ENCODE results near the gene DHCR24. TPM values are rescaled to one million over a fixed set of nuclear protein-coding genes. Genes with fewer than 3 reads are reported as not detected.

DHCR24 gene
- total RNA-seq, 1 donor from 2014 or later, result 18.8 TPM

DNA sequence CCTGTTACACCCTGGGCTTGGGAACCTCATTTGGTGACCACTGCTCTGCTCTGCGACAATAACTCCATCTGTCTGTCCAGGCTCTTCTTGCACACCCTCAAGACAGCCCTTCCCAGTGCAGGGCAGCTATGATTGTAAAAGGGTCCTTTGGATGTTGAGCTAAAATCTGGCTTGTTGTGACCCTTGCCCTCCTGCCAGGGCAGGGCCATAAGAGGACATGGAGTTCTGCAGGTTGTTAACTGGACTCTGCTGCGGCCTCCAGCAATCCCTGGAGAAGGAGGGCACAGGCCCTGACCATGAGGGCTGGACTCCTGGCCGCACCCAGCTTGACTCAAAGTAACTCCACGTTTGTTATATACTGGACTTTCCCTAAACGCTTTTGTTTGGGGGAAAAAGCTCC is 41.2 kb downstream of the DHCR24 start:
- DNase-seq (ENCODE audit: low spot score), result no peak

DNA sequence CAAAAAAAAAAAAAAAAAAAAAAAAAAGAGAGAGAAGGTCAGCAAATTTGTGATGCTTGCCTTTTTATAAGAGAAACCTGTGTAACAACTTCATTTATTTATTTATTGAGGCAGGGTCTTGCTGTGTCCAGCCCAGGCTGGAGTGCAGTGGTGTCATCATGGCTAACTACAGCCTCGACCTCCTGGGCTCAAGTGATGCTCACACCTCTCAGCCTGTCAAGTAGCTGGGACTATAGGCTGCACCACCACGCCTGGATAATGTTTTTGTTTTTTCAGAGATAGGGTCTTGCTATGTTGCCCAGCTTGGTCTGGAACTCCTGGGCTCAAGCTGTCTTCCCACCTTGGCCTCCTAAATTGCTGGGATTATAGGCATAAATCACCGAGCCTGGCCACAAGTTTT is 42.4 kb downstream of the DHCR24 start:
- DNase-seq (ENCODE audit: low spot score), result no peak

DNA sequence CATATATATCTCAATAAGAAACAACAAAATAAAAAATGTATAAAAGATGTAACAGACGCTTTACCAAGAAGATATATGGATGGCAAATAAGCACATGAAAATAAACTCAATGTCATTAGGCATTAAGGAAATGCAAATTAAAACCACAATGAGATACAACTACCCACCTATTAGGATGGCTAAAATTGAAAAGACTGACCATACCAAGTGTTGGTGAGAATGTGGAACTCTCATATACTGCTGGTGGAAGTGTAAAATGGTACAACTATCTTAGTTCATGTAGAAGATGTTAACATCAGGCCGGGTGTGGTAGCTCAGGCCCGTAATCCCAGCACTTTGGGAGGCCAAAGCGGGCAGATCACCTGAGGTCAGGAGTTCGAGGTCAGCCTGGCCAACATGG is 43.5 kb downstream of the DHCR24 start:
- DNase-seq (ENCODE audit: low spot score), result no peak

DNA sequence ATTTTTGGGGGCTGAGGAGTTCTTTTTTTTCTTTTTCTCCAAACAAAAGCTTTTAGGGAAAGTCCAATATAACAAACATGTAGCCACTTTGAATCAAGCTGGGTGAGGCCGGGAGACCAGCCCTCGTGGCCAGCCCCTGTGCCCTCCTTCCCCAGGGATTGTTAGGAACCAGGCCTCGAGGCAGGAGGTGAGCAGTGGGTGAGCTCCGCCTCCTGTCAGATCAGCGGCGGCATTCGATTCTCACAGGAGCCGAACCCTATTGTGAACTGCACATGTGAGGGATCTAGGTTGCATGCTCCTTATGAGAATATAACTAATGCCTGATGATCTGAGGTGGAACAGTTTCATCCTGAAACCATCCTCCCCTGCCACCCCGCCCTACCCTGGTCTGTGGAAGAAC is 44.0 kb downstream of the DHCR24 start:
- no peak for DNase-seq (ENCODE audit: low spot score)

DNA sequence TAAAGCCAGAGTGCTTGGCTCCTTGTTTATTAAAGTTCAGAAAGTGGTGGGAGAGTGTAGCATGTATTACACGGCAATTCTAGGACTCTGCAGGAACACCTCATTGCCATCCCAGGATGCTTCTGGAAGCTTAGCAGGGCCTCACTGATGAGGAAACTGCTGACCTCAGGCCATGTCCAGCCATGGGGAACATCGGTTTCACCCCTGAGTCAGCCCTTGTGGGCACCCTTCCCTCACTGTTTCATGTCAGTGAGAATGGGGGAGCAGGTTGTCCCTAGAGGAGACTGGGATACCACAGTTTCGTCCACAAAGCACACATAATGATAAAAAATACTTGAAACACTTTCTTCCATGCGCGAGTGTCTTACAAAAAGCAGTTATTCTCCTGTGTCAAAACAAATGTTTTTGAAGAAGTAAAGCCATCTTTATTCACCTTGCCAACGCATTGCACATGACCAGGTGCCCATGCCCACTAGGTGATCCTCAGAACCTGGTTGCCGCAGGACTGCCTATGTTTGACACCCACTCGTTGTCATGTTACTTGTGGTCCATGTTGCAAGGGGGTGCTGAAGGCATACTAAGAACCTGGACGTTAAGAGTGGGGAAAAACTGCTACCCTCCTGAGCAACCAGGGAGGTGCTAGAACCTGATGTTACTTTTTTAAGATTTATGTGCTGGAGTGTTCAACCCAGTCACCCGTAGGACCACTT is 44.6 kb downstream of the DHCR24 start:
- DNase-seq (ENCODE audit: low spot score), result no peak

DNA sequence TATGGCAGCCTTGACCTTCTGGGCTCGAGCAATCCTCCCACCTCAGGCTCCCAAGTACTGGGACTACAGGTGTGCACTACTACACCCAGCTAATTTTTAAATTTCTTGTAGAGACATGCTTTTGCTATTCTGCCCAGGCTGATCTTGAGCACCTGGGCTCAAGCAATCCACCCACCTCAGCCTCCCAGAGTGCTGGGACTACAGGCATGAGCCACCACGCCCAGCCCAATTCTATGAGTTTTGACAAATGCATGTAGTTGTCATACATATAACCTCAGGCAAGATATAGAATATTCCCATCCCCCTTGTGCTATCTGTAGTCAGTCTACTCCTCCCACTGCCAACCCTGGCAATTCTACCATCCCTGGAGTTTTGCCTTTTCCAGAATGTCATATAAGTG is 47.2 kb downstream of the DHCR24 start:
- DNase-seq (ENCODE audit: low spot score), result no peak

DNA sequence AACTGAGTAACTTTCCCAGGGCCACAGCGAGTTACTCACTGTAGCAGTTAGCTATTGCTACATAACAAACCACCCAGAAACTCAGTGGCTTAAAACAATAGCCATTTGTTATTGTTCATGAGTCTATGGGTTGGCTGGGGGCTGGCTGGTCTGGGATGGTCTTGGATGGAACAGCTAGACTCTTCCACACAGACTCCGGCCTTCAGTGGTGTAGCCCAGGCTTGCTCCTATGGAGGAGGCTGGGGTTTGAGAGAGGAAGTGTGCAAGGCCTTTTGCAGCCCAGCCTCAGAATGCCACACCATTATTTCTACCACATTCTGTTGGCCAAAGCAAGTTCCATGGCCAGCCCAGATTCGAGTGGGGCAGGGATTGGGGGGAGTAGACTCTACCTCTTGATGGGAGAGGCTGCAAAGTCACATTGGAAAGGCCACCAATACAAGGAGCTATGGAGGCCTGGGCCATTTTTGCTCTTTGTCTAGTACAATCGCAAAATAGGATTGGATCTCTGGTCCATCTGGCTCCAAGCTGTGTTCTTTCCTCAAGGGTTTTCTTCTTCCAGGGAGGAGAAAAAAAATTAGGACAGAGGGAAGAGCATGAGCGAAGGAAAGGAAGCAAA is 48.3 kb downstream of the DHCR24 start:
- no peak for DNase-seq (ENCODE audit: low spot score)

DNA sequence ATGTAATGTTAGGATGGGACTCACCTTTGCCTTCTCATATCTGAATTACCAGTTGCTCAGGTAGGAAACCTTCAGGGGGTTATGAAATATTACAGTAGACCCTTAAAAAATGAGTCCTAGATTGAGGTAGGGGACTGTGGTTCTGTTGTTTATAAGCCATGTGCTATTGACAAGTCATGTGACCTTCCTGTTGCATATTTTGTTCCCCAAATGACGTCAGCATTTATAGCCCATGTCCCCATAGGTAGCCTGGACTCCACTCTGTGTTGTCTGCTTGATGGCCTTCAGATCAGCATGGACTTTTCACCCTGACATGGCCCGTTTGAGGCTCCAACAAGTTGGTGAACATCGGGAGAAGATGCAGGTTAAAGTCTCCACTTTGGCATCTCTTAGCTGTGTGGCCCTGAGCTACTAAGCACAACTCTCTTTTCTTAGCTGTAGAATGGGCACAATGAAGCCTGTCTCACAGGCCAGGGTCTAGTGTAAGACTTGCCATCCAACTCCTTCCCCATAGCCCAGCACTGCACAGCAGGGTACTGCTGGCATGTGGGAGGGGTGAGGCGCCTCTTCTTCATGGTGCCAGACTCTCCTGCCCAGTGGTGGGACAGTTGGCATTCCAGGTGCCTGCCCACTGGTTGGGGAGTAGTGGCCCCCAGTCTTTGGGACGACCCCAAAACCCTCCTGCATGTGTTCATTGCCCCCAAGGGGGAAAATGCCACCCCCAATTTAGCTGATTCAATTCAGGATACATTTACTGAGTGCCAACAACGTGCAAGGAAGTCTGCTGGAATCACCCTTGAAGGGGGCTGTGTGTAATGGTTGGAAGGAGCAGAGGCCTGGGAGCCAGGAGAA is 49.8 kb downstream of the DHCR24 start:
- no peak for DNase-seq (ENCODE audit: low spot score)

DNA sequence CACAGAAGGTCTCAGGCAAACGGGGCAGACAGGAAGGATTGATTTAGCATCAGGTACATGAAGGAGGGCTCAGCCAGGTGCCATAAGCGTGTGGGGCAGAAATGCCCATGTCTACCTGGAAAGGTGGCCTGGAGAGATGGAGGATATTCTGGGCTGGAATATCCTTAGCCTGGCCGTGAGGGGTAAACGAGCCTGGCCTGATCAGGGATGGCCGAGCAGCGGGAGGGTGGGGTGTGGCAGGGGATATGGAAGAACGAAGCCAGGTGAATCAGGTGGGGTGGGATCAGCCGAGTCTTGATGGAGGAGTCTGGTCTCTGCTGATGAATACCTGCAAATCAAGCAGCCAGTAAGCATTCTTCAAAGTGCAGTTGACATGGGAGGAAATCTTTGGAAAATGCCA is 50.4 kb downstream of the DHCR24 start:
- DNase-seq (ENCODE audit: low spot score), result no peak

DNA sequence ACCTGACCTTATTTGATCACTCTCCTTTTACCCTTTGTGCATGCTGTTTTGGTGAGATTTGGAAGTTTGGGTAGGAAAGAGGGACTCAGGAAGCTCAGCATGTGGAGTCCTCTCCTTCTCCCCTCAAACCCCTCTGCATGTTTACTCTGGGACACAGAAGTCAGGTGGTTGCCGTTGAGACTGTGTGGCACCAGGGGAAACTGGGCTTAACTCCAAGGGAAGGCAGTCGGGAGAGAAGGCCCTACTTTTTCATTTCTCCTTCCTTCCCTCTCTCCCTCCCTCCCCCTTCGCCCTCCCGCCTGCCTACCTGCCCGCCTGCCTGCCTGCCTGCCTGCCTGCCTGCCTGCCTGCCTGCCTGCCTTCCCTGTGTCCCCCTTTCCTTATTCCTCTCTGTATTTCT is 51.0 kb downstream of the DHCR24 start:
- DNase-seq (ENCODE audit: low spot score), result no peak

DNA sequence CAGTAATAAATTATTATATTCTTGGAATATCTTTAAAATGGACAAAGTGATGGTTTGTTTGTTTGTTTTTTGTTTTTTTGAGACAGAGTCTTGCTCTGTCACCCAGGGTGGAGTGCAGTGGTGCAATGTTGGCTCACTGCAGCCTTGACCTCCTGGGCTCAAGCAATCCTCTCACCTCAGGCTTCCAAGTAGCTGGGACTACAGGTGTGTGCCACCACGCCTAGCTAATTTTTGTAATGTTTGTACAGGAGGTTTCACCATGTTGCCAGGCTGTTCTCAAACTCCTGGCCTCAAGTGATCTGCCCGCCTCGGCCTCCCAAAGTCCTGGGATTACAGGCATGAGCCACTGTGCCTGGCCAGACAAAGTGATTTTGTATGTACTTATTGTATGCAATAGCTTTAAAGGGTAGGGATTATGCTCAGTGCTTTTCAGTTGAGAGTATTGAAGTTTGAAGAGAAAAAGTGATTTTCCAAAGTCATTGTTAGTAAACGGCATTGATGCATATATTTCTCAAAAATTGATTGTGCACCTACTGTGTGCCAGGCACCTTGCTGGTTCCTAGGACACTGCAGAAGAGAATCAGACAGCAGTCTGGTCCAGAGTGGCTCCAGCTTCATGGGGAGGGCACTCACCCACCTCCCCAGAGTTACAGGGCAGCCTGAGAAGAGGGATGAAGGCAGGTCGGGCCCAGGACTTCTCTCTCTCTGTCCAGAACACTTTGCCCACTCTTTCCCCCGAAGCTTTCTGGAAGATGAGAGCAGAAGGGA is 51.7 kb downstream of the DHCR24 start:
- DNase-seq (ENCODE audit: low spot score), result no peak

DNA sequence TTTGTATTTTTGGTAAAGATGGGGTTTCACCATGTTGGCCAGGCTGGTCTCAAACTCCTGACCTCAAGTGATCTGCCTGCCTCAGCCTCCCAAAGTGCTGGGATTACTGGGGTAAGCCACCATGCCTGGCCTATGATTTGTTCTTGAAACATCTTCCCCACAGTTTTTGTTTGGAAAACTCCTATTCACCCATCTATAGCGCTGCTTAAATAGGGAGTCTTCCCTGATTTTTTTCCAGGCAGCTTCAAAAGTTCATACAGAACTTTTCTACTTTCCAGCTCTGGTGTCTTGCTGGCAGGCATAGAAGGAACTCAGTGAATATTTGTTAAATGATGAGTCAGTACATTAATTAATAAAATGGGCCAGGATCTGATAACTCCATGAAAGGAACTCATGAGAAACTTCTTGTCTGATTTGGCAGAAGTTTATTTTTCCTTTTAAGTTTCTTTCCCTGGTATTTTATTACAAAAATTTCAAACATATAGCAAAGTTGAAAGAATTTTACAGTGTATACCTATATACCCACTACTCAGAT is 52.9 kb downstream of the DHCR24 start:
- no peak for DNase-seq (ENCODE audit: low spot score)

DNA sequence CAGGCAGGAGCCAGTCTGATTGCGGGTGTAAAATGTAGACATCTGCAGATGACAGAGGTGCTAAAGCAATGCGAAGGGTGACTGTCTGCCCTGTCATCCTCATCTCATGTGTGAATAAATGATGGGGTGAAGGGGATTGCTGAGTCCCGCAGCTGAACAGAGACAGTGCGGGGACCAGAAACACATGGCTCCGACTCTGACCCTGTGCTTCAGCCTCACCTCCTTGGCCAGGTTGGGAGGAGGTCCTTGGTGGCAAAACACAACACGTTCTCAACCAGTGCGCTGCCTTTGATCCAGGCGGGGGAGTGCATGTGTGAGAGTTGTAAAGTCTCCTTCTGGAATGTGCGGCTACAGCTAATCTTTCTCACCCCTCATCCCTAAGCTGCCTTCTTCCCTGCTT is 53.9 kb downstream of the DHCR24 start:
- DNase-seq (ENCODE audit: low spot score), result no peak

DNA sequence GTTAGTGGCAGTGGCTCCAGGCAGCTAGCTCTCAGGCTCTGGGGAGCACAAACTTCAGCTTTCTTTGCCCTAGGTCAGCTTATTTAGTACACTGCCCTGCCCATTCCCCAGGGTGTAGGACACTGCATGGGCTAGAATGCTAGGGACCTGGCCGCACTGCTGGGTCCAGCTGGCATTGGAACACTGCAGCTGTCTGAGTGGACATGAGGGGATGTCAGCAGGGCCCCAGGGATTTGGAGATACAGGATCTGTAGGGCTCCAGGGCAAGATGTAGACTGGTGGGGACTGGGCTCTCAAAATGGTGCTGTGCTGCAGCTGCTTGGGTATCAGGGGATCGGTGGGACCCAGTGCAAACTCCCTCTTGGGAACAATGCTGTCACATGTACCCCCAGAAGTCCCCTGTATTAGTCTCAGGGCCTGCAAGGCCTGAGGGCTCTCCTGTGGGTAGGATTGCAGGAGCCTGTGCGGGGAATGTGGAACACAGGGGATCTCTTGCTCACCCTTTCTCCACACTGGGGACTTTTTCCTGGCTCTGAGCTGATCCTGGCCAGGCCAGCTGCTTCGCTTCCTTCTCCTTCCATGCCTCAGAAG is 60.7 kb downstream of the DHCR24 start:
- DNase-seq (ENCODE audit: low spot score), result no peak

DNA sequence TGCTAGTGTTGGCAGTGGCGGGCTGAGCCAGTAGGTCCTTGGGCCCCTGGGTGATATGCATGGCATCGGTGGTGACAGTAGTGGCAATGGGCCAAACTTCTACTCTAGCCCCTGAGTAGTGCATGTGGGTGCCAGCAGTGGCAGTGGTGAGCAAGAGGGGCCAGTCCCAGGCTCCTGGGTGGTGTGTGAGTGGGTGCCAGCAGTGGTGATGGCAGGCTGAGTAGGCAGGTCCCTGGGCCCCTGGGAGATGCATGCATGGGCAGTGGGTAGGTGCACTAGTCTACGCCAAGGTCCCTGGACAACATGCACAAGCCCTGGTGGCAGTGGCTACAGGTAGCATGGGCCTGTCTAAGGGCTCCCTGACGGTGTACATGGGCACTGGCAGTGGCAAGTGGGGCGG is 61.3 kb downstream of the DHCR24 start:
- DNase-seq (ENCODE audit: low spot score), result no peak

DNA sequence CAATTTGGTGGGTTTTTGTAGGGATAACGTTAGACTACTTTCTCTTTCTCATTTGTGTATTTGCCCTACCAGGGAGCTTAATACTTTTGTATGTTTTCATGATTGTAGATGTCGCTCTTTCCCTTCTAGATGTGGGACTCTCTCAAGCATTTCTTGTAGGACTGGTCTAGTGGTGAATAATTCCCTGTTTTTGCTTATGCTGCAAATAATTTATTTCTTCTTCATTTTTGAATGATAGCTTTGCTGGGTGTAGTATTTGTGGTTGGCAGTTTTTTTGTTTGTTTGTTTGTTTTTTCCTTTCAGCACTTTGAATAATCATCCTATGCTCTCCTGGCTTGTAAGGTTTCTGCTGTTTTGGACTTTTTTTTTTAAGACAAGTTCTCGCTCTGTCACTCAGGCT is 63.3 kb downstream of the DHCR24 start:
- no peak for DNase-seq (ENCODE audit: low spot score)

DNA sequence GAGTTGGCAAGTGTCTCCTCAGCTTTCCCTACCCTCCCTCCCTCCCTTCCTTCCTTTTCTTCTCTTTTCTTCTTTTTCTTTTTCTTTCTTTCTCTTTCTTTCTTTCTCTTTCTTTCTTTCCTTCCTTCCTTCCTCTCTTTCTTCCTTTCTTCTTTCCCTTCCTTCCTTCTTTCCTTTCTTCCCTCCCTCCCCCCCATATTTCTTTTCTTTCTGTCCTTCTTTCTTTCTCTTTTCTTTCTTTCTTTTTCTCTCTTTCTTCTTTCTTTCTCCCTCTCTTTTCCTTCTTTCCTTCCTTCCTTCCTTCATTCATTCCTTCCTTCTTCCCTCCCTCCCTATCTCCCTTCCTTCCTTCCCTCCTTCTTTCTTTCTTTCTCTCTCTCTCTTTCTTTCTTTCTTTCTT is 67.3 kb downstream of the DHCR24 start:
- DNase-seq (ENCODE audit: low spot score), result no peak

DNA sequence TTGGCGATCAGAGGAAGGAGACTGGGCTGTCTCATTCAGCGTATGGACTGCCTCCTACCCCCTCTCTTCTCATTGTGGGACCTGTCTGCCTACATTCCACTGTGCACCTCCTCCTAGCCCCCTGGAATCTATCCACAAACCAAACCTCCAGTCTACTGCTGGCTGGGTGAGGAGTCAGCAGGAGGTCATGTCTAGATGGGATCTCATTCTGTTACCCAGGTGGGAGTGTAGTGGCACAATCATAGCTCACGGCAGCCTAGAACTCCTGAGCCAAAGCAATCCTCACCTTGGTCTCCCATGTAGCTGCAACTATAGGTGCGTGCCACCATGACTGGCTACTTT is 67.8 kb downstream of the DHCR24 start:
- peak; percentile 9 for DNase-seq (ENCODE audit: low spot score)

DNA sequence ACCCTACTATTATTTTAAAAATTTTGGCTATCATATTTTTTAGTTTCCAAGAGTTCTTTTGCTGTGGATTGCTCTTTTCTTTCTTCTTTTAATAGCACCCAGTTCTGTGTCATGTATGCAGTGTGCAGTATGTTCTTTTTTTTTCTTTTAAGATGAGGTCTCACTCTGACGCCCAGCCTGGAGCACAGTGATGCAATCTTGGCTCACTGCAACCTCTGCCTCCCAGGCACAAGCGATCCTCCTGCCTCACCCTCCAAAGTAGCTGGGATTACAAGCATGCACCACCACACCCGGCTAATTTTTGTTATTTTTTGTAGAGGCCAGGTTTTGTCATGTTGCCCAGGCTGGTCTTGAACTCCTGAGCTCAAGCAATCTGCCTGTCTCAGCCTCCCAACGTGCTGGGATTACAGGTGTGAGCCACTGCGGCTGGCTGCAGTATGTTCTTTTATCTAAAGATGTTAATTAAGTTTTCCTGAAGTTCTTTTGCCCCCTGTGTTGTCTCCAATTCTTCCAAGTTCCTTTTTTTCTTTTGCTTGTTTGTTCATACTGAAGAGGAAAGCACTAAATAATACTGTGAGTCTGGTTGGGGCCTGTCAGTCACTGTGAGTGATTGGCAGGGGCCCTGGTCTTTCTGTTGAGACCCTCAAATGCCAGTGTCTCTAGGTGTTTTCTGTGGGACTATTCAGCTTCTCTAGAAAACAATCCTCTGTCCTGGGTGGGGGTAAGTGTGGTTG is 68.4 kb downstream of the DHCR24 start:
- no peak for DNase-seq (ENCODE audit: low spot score)

DNA sequence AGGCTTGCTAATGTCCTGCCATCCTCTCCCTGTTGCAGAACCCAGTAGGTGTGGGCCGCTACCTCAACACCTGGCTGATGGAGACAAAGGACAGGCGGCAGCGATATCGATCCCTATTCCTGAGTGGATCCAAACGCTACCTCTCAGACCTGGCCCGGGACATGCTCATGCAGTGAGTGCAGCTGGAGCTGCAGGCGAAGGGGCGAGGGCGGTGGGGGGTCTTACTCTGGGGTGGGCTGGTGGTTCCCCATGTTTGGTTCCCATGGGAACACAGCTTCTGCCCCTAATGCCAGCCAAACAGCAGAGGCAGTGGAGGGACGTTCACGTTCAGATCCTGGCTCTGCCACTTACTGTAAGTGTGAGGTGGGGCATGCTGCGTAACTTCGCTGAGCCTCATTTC is 70.0 kb downstream of the DHCR24 start:
- no peak for DNase-seq (ENCODE audit: low spot score)

DNA sequence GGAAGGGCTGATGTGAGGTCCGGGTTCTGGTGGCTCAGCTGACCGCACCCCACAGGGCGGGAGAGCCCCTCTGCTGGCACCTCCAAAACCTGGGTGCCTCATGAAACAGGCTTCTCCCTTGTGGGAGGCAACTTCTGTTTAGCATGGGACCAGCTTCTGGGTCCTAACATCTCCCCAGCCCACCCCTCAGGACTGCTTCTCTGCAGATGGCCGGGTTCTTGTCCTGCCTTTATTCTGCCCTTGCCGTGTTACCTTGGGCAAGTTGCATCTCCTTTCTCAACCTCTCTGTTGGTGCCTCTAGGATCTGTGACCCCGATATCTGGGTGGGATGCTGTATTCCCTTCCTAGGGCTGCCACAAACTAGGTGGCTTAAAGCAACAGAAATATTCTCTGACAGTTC is 70.9 kb downstream of the DHCR24 start:
- DNase-seq (ENCODE audit: low spot score), result no peak

All from umbilical cord (tissue), 2 donors.